SU-DHL-6 (cell line): ENCODE results near the gene VSTM2B.

Source experiments
- H2AFZ ChIP-seq: fragments of 200-600 bp; sonication (generic); 2 replicates; pipeline ENCODE4 v1.6.1; 2014; ENCODE audit warnings: low read depth, mild to moderate bottlenecking, moderate library complexity, mixed read lengths, antibody characterized with exemption, low read length; ENCODE audit not compliant: severe bottlenecking
- H3F3A ChIP-seq: fragments of 200-600 bp; shearing (Covaris generic); 2 replicates; pipeline ENCODE4 v1.6.0; 2016; ENCODE audit warnings: antibody characterized with exemption, mild to moderate bottlenecking; ENCODE audit not compliant: insufficient read depth
- H3K27ac ChIP-seq: fragments of 200-600 bp; sonication (generic); 2 replicates; pipeline ENCODE4 v1.5.1; 2016; ENCODE audit warnings: low read depth, mild to moderate bottlenecking, low read length, moderate library complexity, mixed read lengths
- H3K27me3 ChIP-seq: fragments of 200-600 bp; sonication (generic), shearing (Covaris generic); 2 replicates; pipeline ENCODE4 v1.6.0; 2014; ENCODE audit warnings: mild to moderate bottlenecking, low read length
- H3K36me3 ChIP-seq: fragments of 200-600 bp; sonication (generic); 2 replicates; pipeline ENCODE4 v1.6.1; 2014; ENCODE audit warnings: mild to moderate bottlenecking, low read length, mixed read lengths
- H3K4me2 ChIP-seq: fragments of 300-600, 200-600 bp; shearing (Covaris generic), sonication (generic); 2 replicates; pipeline ENCODE4 v1.6.0; 2014; ENCODE audit warnings: low read length, low read depth, mild to moderate bottlenecking; ENCODE audit not compliant: poor library complexity, severe bottlenecking
- H3K4me3 ChIP-seq: fragments of 200-600 bp; sonication (generic); 2 replicates; pipeline ENCODE4 v1.5.1; 2014; ENCODE audit warnings: antibody characterized with exemption, low read length, mild to moderate bottlenecking, mixed read lengths; ENCODE audit not compliant: insufficient read depth, poor library complexity, severe bottlenecking
- H3K79me2 ChIP-seq: fragments of 200-600 bp; sonication (generic); 2 replicates; pipeline ENCODE4 v1.6.1; 2014; ENCODE audit warnings: mild to moderate bottlenecking, low read length, moderate library complexity; ENCODE audit not compliant: insufficient read depth
- H3K9ac ChIP-seq: fragments of 200-600 bp; sonication (generic); 2 replicates; pipeline ENCODE4 v1.7.0; 2014; ENCODE audit warnings: mild to moderate bottlenecking, low read length
- H3K9me2 ChIP-seq: fragments of 200-600 bp; sonication (generic); replicated peaks from 2 replicates; pipeline ENCODE4 v1.6.1; 2014; ENCODE audit warnings: low read length; ENCODE audit not compliant: insufficient read depth
- H3K9me3 ChIP-seq: fragments of 200-600 bp; sonication (generic); 2 replicates; pipeline ENCODE4 v1.6.1; 2014; ENCODE audit warnings: low read length, mixed read lengths; ENCODE audit not compliant: insufficient read depth
- H4K20me1 ChIP-seq: fragments of 200-600 bp; sonication (generic); 2 replicates; pipeline ENCODE4 v1.6.1; 2014; ENCODE audit warnings: low read depth, mild to moderate bottlenecking, antibody characterized with exemption, low read length, moderate library complexity, mixed read lengths
- CTCF ChIP-seq: fragments of 200-600 bp; sonication (generic); IDR thresholded peaks from one replicate; pipeline ENCODE4 v1.5.1; 2017; ENCODE audit warnings: antibody characterized with exemption, mild to moderate bottlenecking, low read length, moderate library complexity; ENCODE audit not compliant: insufficient read depth, poor library complexity, severe bottlenecking
- EZH2phosphoT487 ChIP-seq: fragments of 200-600 bp; sonication (generic), shearing (Covaris generic); conservative IDR thresholded peaks from 2 replicates; pipeline ENCODE4 v1.6.1; 2018; ENCODE audit warnings: mild to moderate bottlenecking, antibody characterized with exemption, low read length, moderate library complexity, mixed read lengths

VSTM2B gene

GRCh38 chr19:29569038-29569911, 43.5 kb downstream of the VSTM2B start:
- no peak overlapping the region for H3K27ac ChIP-seq
- H3K27me3 ChIP-seq = no peaks in the 10 kb centered on the region
- H3K4me2 ChIP-seq = no peak overlapping the region
- H3K4me3 ChIP-seq = no peak overlapping the region
- no peaks in the 10 kb centered on the region for H3K9me2 ChIP-seq
- H3K9ac ChIP-seq = no peak overlapping the region
- no peaks in the 10 kb centered on the region for H3K9me3 ChIP-seq
- no peak for TF ChIP-seq CTCF
- TF ChIP-seq EZH2phosphoT487 = no peak
- H4K20me1 ChIP-seq = no peaks in the 10 kb centered on the region
- no peak overlapping the region for H2AFZ ChIP-seq
- H3F3A ChIP-seq = no peaks in the 10 kb centered on the region
- H3K79me2 ChIP-seq = no peaks in the 10 kb centered on the region
- no peaks in the 10 kb centered on the region for H3K36me3 ChIP-seq

- Histone ChIP-seq H3K4me2 (no peak overlapping the region), H3K79me2 (no peaks in the 10 kb centered on the region), H3F3A (no peaks in the 10 kb centered on the region), H3K27ac (no peak overlapping the region), H3K9ac (no peak overlapping the region), H3K4me3 (no peak overlapping the region), H2AFZ (no peak overlapping the region), H3K9me2 (no peaks in the 10 kb centered on the region), H4K20me1 (no peaks in the 10 kb centered on the region), H3K9me3 (no peaks in the 10 kb centered on the region), H3K36me3 (no peaks in the 10 kb centered on the region), H3K27me3 (no peaks in the 10 kb centered on the region)
- TF ChIP-seq EZH2phosphoT487 (no peak), CTCF (no peak)
Observed at GRCh38 chr19:29571181-29571580, 45.4 kb downstream of the VSTM2B start.

GRCh38 chr19:29573486-29573885, 47.7 kb downstream of the VSTM2B start:
- Histone ChIP-seq H4K20me1 (no peaks in the 10 kb centered on the region), H3K79me2 (no peaks in the 10 kb centered on the region), H3K9ac (no peak overlapping the region), H3K27ac (no peak overlapping the region), H3K36me3 (no peaks in the 10 kb centered on the region), H2AFZ (no peak overlapping the region), H3K9me3 (no peaks in the 10 kb centered on the region), H3K9me2 (no peaks in the 10 kb centered on the region), H3K4me3 (no peak overlapping the region), H3K27me3 (no peaks in the 10 kb centered on the region), H3K4me2 (no peak overlapping the region), H3F3A (no peaks in the 10 kb centered on the region)
- no peak for TF ChIP-seq EZH2phosphoT487
- no peak for TF ChIP-seq CTCF
